ENCODE data around the gene CLCN1.
A peak's percentile ranks its signal among the peaks of the same experiment; 100 is the strongest.

CLCN1 gene

GRCh38 chr7:143368387-143368786 lies 52.5 kb downstream of the CLCN1 start:
- no peak for DNase-seq

- no peak for DNase-seq
Observed at GRCh38 chr7:143369678-143370651, 54.1 kb downstream of the CLCN1 start.

GRCh38 chr7:143372070-143372469 lies 56.2 kb downstream of the CLCN1 start:
- DNase-seq: peak; percentile 34 to 42

- DNase-seq: no peak
Observed at GRCh38 chr7:143373255-143373794, 57.4 kb downstream of the CLCN1 start.

- no peak for DNase-seq
Observed at GRCh38 chr7:143374561-143374960, 58.6 kb downstream of the CLCN1 start.

GRCh38 chr7:143375298-143376034 lies 59.6 kb downstream of the CLCN1 start:
- DNase-seq: no peak

- DNase-seq: no peak
Observed at GRCh38 chr7:143376396-143376795, 60.5 kb downstream of the CLCN1 start.

GRCh38 chr7:143379611-143380259 lies 63.8 kb downstream of the CLCN1 start:
- no peak for DNase-seq

GRCh38 chr7:143380260-143380645 lies 64.3 kb downstream of the CLCN1 start:
- DNase-seq: peak; percentile 87 to 89

GRCh38 chr7:143380646-143381426 lies 64.9 kb downstream of the CLCN1 start, which contains the start of gene ZYX:
TSS of gene ZYX (plus strand) at chr7:143381345. CDS start at chr7:143381572, 227 bp downstream.
- DNase-seq: peak; percentile 85 to 90

- DNase-seq: no peak
Observed at GRCh38 chr7:143381427-143382125, 65.7 kb downstream of the CLCN1 start.

GRCh38 chr7:143382126-143382790 lies 66.3 kb downstream of the CLCN1 start:
- DNase-seq: no peak

- no peak for DNase-seq
Observed at GRCh38 chr7:143382791-143383641, 67.1 kb downstream of the CLCN1 start.

- no peak for DNase-seq
Observed at GRCh38 chr7:143383642-143383957, 67.7 kb downstream of the CLCN1 start.

GRCh38 chr7:143384148-143384547 lies 68.2 kb downstream of the CLCN1 start:
- no peak for DNase-seq

- no peak for DNase-seq
Observed at GRCh38 chr7:143384661-143385631, 69.0 kb downstream of the CLCN1 start.

- no peak for DNase-seq
Observed at GRCh38 chr7:143385891-143386781, 70.2 kb downstream of the CLCN1 start.

Data from activated CD4-positive, alpha-beta T cell treated with anti-CD3 and anti-CD28 coated beads, Interleukin-2, amount 50 U/mL, for 4 hours (primary cell).